SK-N-SH (cell line): Measurements from ENCODE around the gene PSME4. TPM values are rescaled to one million over a fixed set of nuclear protein-coding genes. Genes with fewer than 3 reads are reported as not detected.

Experiments used
- CTCF ChIA-PET: fragments of 300-600, 350-600 bp; formaldehyde crosslinking; extraction: SDS; loops from one replicate; lab custom pipeline; 2021; lab: Yijun Ruan, JAX
- POLR2A ChIA-PET: fragments of 350-600 bp; sonication (Branson Sonifier 250); formaldehyde crosslinking; extraction: SDS; loops from one replicate; lab custom pipeline; 2020; ENCODE audit warnings: antibody characterized with exemption, inconsistent platforms; lab: Yijun Ruan, JAX
- DNase-seq: peaks from one replicate; pipeline ENCODE4 v3.0.0; 2012
- H2AFZ ChIP-seq: fragments of 200-600 bp; sonication (generic); 2 replicates; pipeline ENCODE4 v1.8.1; 2016; ENCODE audit warnings: antibody characterized with exemption, mild to moderate bottlenecking, low read depth
- H3F3A ChIP-seq: fragments of 200-600 bp; sonication (generic); replicated peaks from 2 replicates; pipeline ENCODE3; 2016; ENCODE audit warnings: antibody characterized with exemption, mild to moderate bottlenecking; ENCODE audit not compliant: insufficient read depth
- H3K27ac ChIP-seq, 2 experiments: fragments of 200-500 bp in 1 of 2; fragments of 200-600 bp in 1 of 2; sonication (Bioruptor generic) in 1 of 2; sonication (generic), shearing (Covaris generic) in 1 of 2; 2 replicates each; pipeline versions ENCODE4 v1.5.1 to v1.6.1; 2014 to 2016; ENCODE audit warnings: low read depth in 2 of 2, inconsistent platforms in 1 of 2, low read length in 1 of 2, mild to moderate bottlenecking in 1 of 2, mixed read lengths in 1 of 2
- H3K27me3 ChIP-seq: fragments of 200-600 bp; sonication (generic), shearing (Covaris generic); 2 replicates; pipeline ENCODE4 v1.6.1; 2016; ENCODE audit warnings: mixed run types; ENCODE audit not compliant: insufficient read depth
- H3K36me3 ChIP-seq, 2 experiments: fragments of 200-500 bp in 1 of 2; fragments of 200-600 bp in 1 of 2; sonication (Bioruptor generic) in 1 of 2; sonication (generic) in 1 of 2; replicated peaks in 1 of 2; 2 replicates each; pipeline versions ENCODE3 to v1.5.1; 2014 to 2016; ENCODE audit warnings: low read length in 1 of 2, mild to moderate bottlenecking in 1 of 2; ENCODE audit not compliant: insufficient read depth in 2 of 2, control insufficient read depth in 1 of 2
- H3K4me1 ChIP-seq, 2 experiments: fragments of 200-500 bp in 1 of 2; fragments of 200-600 bp in 1 of 2; sonication (Bioruptor generic) in 1 of 2; sonication (generic), shearing (Covaris generic) in 1 of 2; 2 replicates each; pipeline versions ENCODE4 v1.5.1 to v1.6.1; 2014 to 2016; ENCODE audit warnings: low read depth in 1 of 2, low read length in 1 of 2, mixed run types in 1 of 2; ENCODE audit not compliant: insufficient read depth in 2 of 2, control insufficient read depth in 1 of 2
- H3K4me2 ChIP-seq: fragments of 200-600 bp; sonication (generic), shearing (Covaris generic); 2 replicates; pipeline ENCODE4 v1.6.1; 2017; ENCODE audit warnings: mixed run types
- H3K4me3 ChIP-seq, 2 experiments: fragments of 200-500 bp in 1 of 2; fragments of 200-600 bp in 1 of 2; sonication (Bioruptor generic) in 1 of 2; sonication (generic), shearing (Covaris generic) in 1 of 2; 2 replicates each; pipeline versions ENCODE4 v1.5.1 to v1.8.1; 2014 to 2016; ENCODE audit warnings: low read depth in 2 of 2, inconsistent platforms in 1 of 2, low read length in 1 of 2, mild to moderate bottlenecking in 1 of 2, mixed read lengths in 1 of 2, moderate library complexity in 1 of 2
- H3K79me2 ChIP-seq: fragments of 200-600 bp; sonication (generic); 2 replicates; pipeline ENCODE4 v1.8.1; 2017; ENCODE audit warnings: mild to moderate bottlenecking; ENCODE audit not compliant: insufficient read depth
- H3K9ac ChIP-seq: fragments of 200-600 bp; sonication (generic); 2 replicates; pipeline ENCODE4 v1.6.1; 2017; ENCODE audit warnings: mixed run types
- H3K9me2 ChIP-seq: fragments of 200-600 bp; sonication (generic); 2 replicates; pipeline ENCODE4 v1.6.1; 2017; ENCODE audit warnings: mixed run types
- H3K9me3 ChIP-seq: fragments of 200-600 bp; sonication (generic); 2 replicates; pipeline ENCODE4 v1.6.1; 2017; ENCODE audit warnings: mixed run types, mild to moderate bottlenecking, moderate library complexity
- H4K20me1 ChIP-seq: fragments of 200-600 bp; sonication (generic); 2 replicates; pipeline ENCODE4 v1.6.1; 2017; ENCODE audit warnings: mild to moderate bottlenecking, mixed run types; ENCODE audit not compliant: insufficient read depth
- ELF1 ChIP-seq: IDR thresholded peaks from 2 replicates; pipeline ENCODE4 v1.4.0; 2012
- EP300 ChIP-seq, 2 experiments: IDR thresholded peaks; 2 replicates each; pipeline versions ENCODE4 v1.4.0 to v1.6.1; 2012; ENCODE audit warnings: borderline replicate concordance in 1 of 2, low read depth in 1 of 2, low read length in 1 of 2
- EZH2phosphoT487 ChIP-seq: fragments of 200-600 bp; sonication (generic); IDR thresholded peaks from 2 replicates; pipeline ENCODE4 v1.6.1; 2017; ENCODE audit warnings: low read depth, mixed run types, mild to moderate bottlenecking, antibody characterized with exemption, moderate library complexity, borderline replicate concordance
- FOXJ3 ChIP-seq: sonication (generic); formaldehyde crosslinking; IDR thresholded peaks from 2 replicates; pipeline ENCODE4 v1.5.1; 2020; ENCODE audit warnings: mild to moderate bottlenecking, missing genetic modification reagents
- GABPA ChIP-seq: IDR thresholded peaks from 2 replicates; pipeline ENCODE4 v1.4.0; 2012; ENCODE audit warnings: low read depth, mild to moderate bottlenecking
- GATA2 ChIP-seq: sonication (generic); formaldehyde crosslinking; IDR thresholded peaks from 2 replicates; pipeline ENCODE4 v1.5.0; 2020; ENCODE audit warnings: mild to moderate bottlenecking, missing genetic modification reagents
- JUND ChIP-seq: IDR thresholded peaks from 2 replicates; pipeline ENCODE4 v1.4.0; 2012
- NFIC ChIP-seq: IDR thresholded peaks from 2 replicates; pipeline ENCODE4 v1.4.0; 2012; ENCODE audit warnings: borderline replicate concordance
- NRF1 ChIP-seq: IDR thresholded peaks from 2 replicates; pipeline ENCODE4 v1.6.1; 2012; ENCODE audit warnings: low read depth, mild to moderate bottlenecking, low read length
- RAD21 ChIP-seq: IDR thresholded peaks from 2 replicates; pipeline ENCODE4 v1.6.1; 2012; ENCODE audit warnings: mild to moderate bottlenecking, low read length
- RCOR1 ChIP-seq: fragments of 150-350 bp; IDR thresholded peaks from 2 replicates; pipeline ENCODE4 v1.6.1; 2017; ENCODE audit warnings: antibody characterized with exemption, low read length
- RFX5 ChIP-seq: IDR thresholded peaks from 2 replicates; pipeline ENCODE4 v1.6.1; 2012; ENCODE audit warnings: mild to moderate bottlenecking, improper control_type of control experiment, low read length
- RXRA ChIP-seq: IDR thresholded peaks from 2 replicates; pipeline ENCODE4 v1.4.0; 2012; ENCODE audit warnings: low read depth, mild to moderate bottlenecking, borderline replicate concordance
- SIN3A ChIP-seq: IDR thresholded peaks from 2 replicates; pipeline ENCODE4 v1.6.1; 2012; ENCODE audit warnings: low read depth, mild to moderate bottlenecking, low read length, moderate library complexity, borderline replicate concordance
- TAF1 ChIP-seq: IDR thresholded peaks from 2 replicates; pipeline ENCODE4 v1.6.1; 2012; ENCODE audit warnings: low read depth, mild to moderate bottlenecking, low read length, moderate library complexity, borderline replicate concordance
- TCF12 ChIP-seq: IDR thresholded peaks from 2 replicates; pipeline ENCODE4 v1.4.0; 2012
- TEAD4 ChIP-seq: IDR thresholded peaks from 2 replicates; pipeline ENCODE4 v1.4.0; 2012; ENCODE audit warnings: mild to moderate bottlenecking, borderline replicate concordance; ENCODE audit not compliant: insufficient read depth
- YY1 ChIP-seq: IDR thresholded peaks from 2 replicates; pipeline ENCODE4 v1.4.0; 2012; ENCODE audit warnings: low read depth, mild to moderate bottlenecking
- WGBS: methylation state at CpG from one replicate; pipeline ENCODE4 v1.1.6; 2017; ENCODE audit warnings: low lambda C conversion rate; 5-methylcytosine and 5-hydroxymethylcytosine counted together
- polyA plus RNA-seq, 3 experiments: library from polyadenylated mRNA; depleted of rRNA; stranded (reverse); fragments of >200 nt; gene quantifications; 2 replicates each; pipeline ENCODE4 v1.2.3, GENCODE V29; 2012
- TF ChIP-seq, protein P1 (sequence below): fragments of 150-350 bp; IDR thresholded peaks from 2 replicates; pipeline ENCODE4 v1.6.1; 2016; ENCODE audit warnings: mild to moderate bottlenecking, low read depth, low read length
- TF ChIP-seq, protein P2 (sequence below): fragments of 200-600 bp; sonication (generic); IDR thresholded peaks from 2 replicates; pipeline ENCODE4 v1.6.1; 2017; ENCODE audit warnings: antibody characterized with exemption, mild to moderate bottlenecking, moderate library complexity
- TF ChIP-seq, protein P3 (sequence below): IDR thresholded peaks from 2 replicates; pipeline ENCODE4 v1.6.1; 2012; ENCODE audit warnings: mild to moderate bottlenecking, low read depth, low read length, moderate library complexity
- TF ChIP-seq, protein P4 (sequence below): IDR thresholded peaks from 2 replicates; pipeline ENCODE4 v1.4.0; 2012; ENCODE audit warnings: low read depth, borderline replicate concordance
- TF ChIP-seq, protein P5 (sequence below): IDR thresholded peaks from 2 replicates; pipeline ENCODE4; 2012
- TF ChIP-seq, protein P6 (sequence below): fragments of 150-350 bp; IDR thresholded peaks from 2 replicates; pipeline ENCODE4 v1.6.1; 2017; ENCODE audit warnings: antibody characterized with exemption, low read length, low read depth, borderline replicate concordance

Gene PSME4
- polyA plus RNA-seq, 1 of the 3 experiments (the other 2 are of a cell fraction): 12.8 TPM

DNA sequence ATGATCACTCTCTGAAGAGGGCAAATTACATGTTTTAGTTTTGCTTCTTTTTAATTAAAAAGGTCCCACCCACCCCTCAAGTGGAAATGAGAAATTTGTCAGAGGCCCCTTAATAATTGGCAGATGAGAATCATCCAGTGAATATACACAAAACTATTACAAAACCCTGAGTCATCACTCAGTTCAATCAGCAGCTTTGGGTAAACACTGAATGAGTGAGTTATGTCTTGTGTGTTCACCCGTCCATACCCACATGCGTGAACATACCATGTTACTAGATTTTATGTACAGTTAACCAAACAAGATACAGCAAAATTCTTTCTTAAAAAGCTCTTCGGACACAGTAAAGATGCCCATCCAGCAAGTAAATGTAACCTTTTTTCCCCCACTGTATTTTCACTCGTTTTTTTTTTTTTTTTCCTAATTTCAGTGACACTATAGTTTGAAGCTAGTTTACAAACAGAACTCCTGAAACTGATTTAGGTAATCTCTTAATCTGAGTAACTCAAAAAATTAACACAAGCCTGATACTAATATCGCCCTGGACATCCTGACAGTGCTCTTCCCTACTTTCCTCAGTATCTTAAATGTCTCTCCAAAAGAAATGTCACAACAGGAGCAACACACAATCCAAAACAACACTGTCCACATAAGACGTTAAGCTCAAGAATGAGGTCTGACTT, 1.4 kb downstream of the PSME4 start:
- CTCF ChIA-PET: interaction anchor here (0.9 to 2.2 kb wide), 2 partner anchors 15 to 134 kb away, joined by 4 to 5 read pairs; no protein-coding TSS in a partner anchor
- no peaks in the 10 kb centered on the region for H3K9me3 ChIP-seq
- peaks cover 79% of the 10 kb centered on the region for H3K79me2 ChIP-seq
- H3K36me3 ChIP-seq: peaks cover under 1% of the 10 kb centered on the region in 2 experiments
- peaks cover 55% of the 10 kb centered on the region for H4K20me1 ChIP-seq
- POLR2A ChIA-PET: no interaction called here
- H3K9ac ChIP-seq: peak overlapping the region; percentile 90
- H2AFZ ChIP-seq: 0 out of 2 replicates have a peak overlapping the region, but pooled peaks have one; percentile 50
- peak; percentile 16 for DNase-seq
- H3K27me3 ChIP-seq: no peaks in the 10 kb centered on the region
- 4% methylated on average over 6 of the region's 6 CpGs for WGBS
- H3F3A ChIP-seq: peaks cover 11% of the 10 kb centered on the region
- H3K9me2 ChIP-seq: no peaks in the 10 kb centered on the region
- peak overlapping the region; percentile 79 to 89 for H3K27ac ChIP-seq
- H3K4me1 ChIP-seq: no peaks in the 10 kb centered on the region; a peak in 1 of 4 replicates
- peak overlapping the region; percentile 93 for H3K4me2 ChIP-seq
- peak overlapping the region; percentile 82 to 88 for H3K4me3 ChIP-seq
- no peak for TF ChIP-seq RCOR1
- TF ChIP-seq, protein P1, sequence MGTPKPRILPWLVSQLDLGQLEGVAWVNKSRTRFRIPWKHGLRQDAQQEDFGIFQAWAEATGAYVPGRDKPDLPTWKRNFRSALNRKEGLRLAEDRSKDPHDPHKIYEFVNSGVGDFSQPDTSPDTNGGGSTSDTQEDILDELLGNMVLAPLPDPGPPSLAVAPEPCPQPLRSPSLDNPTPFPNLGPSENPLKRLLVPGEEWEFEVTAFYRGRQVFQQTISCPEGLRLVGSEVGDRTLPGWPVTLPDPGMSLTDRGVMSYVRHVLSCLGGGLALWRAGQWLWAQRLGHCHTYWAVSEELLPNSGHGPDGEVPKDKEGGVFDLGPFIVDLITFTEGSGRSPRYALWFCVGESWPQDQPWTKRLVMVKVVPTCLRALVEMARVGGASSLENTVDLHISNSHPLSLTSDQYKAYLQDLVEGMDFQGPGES: no peak
- TF ChIP-seq SIN3A: peak; percentile 41; the same call in 1 of the 2 replicates
- TF ChIP-seq JUND: peak; percentile 60
- TF ChIP-seq, protein P2, sequence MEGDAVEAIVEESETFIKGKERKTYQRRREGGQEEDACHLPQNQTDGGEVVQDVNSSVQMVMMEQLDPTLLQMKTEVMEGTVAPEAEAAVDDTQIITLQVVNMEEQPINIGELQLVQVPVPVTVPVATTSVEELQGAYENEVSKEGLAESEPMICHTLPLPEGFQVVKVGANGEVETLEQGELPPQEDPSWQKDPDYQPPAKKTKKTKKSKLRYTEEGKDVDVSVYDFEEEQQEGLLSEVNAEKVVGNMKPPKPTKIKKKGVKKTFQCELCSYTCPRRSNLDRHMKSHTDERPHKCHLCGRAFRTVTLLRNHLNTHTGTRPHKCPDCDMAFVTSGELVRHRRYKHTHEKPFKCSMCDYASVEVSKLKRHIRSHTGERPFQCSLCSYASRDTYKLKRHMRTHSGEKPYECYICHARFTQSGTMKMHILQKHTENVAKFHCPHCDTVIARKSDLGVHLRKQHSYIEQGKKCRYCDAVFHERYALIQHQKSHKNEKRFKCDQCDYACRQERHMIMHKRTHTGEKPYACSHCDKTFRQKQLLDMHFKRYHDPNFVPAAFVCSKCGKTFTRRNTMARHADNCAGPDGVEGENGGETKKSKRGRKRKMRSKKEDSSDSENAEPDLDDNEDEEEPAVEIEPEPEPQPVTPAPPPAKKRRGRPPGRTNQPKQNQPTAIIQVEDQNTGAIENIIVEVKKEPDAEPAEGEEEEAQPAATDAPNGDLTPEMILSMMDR: no peak
- no peak for TF ChIP-seq ELF1
- TF ChIP-seq TCF12: peak; percentile 47; the same call in 1 of the 2 replicates
- no peak for TF ChIP-seq RFX5
- no peak for TF ChIP-seq RXRA
- no peak for TF ChIP-seq RAD21
- no peak for TF ChIP-seq YY1
- no peak for TF ChIP-seq EZH2phosphoT487
- TF ChIP-seq NRF1: no peak
- TF ChIP-seq TEAD4: no peak
- TF ChIP-seq, protein P3, sequence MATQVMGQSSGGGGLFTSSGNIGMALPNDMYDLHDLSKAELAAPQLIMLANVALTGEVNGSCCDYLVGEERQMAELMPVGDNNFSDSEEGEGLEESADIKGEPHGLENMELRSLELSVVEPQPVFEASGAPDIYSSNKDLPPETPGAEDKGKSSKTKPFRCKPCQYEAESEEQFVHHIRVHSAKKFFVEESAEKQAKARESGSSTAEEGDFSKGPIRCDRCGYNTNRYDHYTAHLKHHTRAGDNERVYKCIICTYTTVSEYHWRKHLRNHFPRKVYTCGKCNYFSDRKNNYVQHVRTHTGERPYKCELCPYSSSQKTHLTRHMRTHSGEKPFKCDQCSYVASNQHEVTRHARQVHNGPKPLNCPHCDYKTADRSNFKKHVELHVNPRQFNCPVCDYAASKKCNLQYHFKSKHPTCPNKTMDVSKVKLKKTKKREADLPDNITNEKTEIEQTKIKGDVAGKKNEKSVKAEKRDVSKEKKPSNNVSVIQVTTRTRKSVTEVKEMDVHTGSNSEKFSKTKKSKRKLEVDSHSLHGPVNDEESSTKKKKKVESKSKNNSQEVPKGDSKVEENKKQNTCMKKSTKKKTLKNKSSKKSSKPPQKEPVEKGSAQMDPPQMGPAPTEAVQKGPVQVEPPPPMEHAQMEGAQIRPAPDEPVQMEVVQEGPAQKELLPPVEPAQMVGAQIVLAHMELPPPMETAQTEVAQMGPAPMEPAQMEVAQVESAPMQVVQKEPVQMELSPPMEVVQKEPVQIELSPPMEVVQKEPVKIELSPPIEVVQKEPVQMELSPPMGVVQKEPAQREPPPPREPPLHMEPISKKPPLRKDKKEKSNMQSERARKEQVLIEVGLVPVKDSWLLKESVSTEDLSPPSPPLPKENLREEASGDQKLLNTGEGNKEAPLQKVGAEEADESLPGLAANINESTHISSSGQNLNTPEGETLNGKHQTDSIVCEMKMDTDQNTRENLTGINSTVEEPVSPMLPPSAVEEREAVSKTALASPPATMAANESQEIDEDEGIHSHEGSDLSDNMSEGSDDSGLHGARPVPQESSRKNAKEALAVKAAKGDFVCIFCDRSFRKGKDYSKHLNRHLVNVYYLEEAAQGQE: no peak
- TF ChIP-seq EP300 (IDR thresholded peaks at IDR 0.05; ENCODE audit: borderline replicate concordance in 1 of 2, low read depth in 1 of 2, low read length in 1 of 2): 0 out of 4 replicates have a peak, but pooled peaks of 1 of the 2 experiments have one; percentile 8
- no peak for TF ChIP-seq NFIC
- TF ChIP-seq, protein P4, sequence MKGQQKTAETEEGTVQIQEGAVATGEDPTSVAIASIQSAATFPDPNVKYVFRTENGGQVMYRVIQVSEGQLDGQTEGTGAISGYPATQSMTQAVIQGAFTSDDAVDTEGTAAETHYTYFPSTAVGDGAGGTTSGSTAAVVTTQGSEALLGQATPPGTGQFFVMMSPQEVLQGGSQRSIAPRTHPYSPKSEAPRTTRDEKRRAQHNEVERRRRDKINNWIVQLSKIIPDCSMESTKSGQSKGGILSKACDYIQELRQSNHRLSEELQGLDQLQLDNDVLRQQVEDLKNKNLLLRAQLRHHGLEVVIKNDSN: no peak
- no peak for TF ChIP-seq FOXJ3 (CRISPR knock-in tag)
- TF ChIP-seq, protein P5, sequence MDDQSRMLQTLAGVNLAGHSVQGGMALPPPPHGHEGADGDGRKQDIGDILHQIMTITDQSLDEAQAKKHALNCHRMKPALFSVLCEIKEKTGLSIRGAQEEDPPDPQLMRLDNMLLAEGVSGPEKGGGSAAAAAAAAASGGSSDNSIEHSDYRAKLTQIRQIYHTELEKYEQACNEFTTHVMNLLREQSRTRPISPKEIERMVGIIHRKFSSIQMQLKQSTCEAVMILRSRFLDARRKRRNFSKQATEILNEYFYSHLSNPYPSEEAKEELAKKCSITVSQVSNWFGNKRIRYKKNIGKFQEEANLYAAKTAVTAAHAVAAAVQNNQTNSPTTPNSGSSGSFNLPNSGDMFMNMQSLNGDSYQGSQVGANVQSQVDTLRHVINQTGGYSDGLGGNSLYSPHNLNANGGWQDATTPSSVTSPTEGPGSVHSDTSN: peak; percentile 88
- TF ChIP-seq GABPA: no peak
- no peak for TF ChIP-seq TAF1
- TF ChIP-seq, protein P6, sequence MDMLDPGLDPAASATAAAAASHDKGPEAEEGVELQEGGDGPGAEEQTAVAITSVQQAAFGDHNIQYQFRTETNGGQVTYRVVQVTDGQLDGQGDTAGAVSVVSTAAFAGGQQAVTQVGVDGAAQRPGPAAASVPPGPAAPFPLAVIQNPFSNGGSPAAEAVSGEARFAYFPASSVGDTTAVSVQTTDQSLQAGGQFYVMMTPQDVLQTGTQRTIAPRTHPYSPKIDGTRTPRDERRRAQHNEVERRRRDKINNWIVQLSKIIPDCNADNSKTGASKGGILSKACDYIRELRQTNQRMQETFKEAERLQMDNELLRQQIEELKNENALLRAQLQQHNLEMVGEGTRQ: no peak
- TF ChIP-seq GATA2: no peak
